GM19043 (cell line): ENCODE results near the gene NUP210L.
"Not testable (repeated sequence)": the region's sequence is repeated elsewhere in the genome, so short reads cannot be mapped to it uniquely, and the experiment has no call there.

Experiments
- ATAC-seq: cut with Tn5 transposase; IDR thresholded peaks from one replicate; pipeline ENCODE4 v1.9.1; 2021; ENCODE audit warnings: low read depth; ENCODE audit not compliant: unreplicated experiment

NUP210L gene

DNA sequence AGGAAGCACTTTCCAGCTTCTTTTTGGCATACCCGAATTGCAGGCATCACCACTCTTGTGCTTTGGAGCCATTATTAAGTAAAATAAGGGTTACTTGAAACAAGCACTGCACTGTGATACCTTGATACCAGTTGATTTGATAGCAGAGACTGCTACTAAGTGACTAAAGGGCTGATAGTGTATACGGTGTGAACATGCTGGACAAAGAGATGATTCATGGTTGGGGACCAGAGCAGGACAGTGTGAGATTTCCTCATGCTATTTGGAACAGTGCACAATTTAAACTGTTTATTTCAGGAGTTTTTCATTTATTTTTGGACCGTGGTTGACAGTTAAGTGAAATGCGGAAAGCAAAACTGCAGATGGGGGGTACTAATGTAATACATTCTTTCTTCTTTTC is 154.5 kb downstream of the NUP210L start:
- no peak for ATAC-seq

DNA sequence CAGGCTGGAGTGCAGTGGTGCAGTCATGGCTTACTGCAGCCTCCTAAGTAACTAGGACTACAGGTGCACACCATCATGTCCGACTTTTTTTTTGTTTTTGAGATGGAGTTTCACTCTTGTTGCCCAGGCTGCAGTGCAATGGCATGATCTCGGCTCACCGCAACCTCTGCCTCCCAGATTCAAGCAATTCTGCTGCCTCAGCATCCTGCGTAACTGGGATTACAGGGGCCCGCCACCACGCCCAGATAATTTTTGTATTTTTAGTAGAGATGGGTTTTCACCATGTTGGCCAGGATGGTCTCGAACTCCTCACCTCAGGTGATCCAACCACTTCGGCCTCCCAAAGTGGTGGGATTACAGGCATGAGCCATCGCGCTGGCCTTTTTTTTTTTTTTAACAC is 158.0 kb downstream of the NUP210L start:
- ATAC-seq: not testable (repeated sequence)

DNA sequence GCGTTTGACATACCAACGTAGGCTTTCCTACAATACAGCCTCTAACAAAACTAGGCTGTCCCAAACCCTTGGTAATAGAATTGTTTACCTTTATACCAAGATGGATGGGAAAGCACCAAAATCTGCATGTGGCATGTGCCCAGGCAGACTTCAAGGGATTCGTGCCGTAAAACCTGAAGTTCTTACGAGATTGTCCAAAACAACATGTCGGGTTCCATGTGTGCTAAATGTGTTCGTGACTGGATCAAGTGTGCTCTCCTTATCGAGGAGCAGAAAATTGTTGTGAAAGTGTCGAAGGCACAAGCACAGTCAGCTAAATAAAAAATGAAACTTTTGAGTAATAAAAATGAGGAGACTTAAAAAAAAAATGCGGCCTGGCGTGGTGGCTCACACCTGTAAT is 159.2 kb downstream of the NUP210L start:
- ATAC-seq: no peak

DNA sequence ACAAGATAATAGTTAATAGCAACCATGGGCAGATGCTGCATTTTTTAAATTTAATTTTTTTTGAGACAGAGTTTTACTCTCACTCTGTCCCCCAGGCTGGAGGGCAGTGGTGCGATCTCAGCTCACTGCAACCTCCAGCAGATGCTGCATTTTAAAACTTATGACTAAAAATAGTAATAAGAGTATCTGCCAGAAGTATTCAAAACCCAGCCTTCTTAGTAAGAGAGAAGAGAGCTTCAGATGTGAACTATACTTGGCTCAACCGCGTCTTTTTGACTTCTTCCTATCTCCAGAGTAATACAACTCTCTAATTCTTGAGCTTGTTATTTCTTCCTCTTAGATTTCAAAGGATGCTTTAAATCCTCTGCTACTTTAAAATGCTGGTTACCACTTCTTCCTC is 159.7 kb downstream of the NUP210L start:
- ATAC-seq: no peak

DNA sequence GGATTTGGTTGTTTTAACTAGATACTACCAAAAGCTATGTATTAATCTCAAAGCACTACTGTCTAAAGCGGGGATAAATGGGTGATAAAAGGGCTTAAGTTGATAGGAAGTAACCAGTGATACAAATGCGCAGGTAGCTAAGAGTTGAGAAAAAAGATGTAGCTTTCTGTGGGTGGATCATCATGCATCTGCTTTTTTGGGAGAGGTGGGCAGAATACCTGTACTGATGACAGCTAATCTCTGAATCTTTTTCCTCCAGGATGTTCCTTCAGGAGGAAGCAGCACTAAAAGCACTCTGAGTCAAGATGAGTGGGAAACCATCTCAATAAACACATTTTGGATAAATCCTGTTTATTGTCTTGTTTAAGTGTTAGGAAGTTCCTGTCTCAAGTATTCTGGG is 163.1 kb downstream of the NUP210L start:
- no peak for ATAC-seq

DNA sequence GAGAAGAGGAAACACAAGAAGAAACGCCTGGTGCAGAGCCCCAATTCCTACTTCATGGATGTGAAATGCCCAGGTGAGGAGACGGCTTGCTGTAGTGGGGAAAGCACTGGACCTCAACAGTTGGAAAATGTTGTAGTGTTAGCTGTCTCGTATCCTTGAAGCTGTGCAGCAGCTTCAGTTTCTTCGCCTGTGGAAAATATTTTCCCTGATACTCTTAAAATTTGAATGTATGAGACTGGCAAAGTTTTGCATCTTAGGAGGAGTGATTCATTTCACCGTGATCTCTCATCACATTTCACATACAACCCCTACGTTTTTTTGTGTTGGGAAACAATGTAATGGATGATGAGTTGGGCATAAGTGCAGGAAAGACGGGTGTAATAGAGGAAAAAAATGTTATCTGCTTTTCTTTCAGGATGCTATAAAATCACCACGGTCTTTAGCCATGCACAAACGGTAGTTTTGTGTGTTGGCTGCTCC is 163.7 kb downstream of the NUP210L start:
- ATAC-seq: no peak

DNA sequence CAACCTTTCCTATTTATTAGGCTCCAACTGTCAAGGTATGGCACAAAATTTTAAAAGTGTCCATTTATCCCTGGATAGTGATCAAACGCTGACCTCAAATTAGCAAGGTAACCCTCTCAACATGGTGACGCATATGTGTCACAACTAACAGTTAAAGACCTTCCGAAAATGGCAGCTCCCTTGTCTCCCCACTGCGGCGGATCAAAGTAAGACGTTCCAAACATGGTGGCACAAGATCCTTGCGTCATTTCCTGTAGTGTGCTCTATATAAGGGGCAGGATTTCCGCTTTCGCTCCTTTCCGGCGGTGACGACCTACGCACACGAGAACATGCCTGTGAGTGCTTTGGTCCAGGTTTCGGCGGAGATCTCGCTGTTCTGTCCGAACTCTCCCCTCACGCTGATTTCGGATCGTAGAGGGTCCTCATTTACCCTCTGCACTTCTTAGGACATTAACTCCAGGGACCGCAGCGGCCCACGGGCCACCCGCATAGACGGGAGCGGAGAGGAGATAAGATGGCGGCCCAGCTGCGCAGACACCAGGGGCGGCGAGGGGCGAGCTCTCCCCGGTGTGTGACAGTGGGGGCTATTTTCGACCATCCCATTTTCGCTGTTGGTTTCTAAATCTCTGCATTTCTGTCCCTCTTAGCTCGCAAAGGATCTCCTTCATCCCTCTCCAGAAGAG is 164.3 kb downstream of the NUP210L start, which contains the start of gene RPS27:
TSS of gene RPS27 (plus strand) at position 295 of the 683 bp plus-strand sequence. CDS start at position 330, 35 bp downstream.
- peak; percentile 55 for ATAC-seq

DNA sequence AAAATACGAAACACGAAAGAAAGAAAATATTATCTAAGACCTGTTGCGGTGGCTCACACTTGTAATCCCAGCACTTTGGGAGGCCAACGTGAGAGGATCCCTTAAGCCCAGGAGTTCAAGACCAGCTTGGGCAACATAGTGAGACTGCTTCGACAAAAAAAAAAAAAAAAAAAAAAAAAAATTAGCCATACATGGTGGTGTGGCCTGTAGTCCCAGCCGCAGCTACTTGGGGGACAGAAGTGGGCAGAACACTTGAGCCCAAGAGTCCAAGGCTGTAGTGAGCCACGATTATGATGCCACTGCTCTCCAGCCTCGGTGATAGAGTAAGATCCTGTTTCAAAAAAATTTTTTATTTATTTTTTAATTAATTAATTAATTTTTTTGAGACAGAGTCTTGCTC is 167.3 kb downstream of the NUP210L start:
- ATAC-seq: no peak

DNA sequence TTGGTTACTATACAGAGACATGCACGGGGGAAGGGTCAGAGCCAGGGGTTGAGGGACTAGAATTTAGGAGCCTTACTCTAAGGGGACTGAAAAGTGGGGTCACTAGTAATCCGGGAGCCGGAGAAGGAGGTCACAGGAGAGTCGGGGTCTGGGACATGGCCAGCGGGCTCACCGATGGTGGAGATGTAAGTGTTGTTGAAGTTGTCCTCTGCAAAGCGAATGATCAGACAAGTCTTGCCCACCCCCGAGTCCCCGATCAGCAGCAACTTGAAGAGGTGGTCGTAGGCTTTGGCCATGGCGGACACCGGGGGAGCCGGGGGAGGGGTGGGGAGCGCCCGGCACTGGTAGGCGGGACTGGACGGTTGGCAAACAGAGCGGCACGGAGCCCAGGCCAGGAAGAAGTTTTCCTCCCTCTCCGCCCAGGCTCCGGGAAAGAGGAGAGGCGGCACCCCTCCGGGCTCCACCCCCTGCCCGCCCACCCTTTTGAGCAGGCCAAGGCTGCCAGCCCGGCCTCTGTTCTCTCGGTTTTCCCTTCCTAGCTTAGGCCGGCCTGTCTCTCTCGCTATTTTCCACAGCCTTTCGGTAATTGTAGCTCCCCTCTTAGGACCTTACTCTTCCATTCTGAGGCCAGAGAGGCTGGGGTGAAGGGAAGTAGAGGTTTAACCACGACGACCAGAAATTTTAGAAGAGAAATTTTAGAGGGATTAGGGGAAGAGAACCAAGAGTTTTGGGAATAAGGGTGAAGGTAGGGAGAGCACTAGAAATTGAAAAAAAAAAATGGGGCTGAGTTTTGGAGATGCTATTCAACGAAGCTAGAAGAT is 168.7 kb downstream of the NUP210L start, which contains the start of gene RAB13:
TSS of gene RAB13 (minus strand) at position 399 of the 821 bp plus-strand sequence. CDS start at position 296, 103 bp downstream.
- ATAC-seq: no peak

DNA sequence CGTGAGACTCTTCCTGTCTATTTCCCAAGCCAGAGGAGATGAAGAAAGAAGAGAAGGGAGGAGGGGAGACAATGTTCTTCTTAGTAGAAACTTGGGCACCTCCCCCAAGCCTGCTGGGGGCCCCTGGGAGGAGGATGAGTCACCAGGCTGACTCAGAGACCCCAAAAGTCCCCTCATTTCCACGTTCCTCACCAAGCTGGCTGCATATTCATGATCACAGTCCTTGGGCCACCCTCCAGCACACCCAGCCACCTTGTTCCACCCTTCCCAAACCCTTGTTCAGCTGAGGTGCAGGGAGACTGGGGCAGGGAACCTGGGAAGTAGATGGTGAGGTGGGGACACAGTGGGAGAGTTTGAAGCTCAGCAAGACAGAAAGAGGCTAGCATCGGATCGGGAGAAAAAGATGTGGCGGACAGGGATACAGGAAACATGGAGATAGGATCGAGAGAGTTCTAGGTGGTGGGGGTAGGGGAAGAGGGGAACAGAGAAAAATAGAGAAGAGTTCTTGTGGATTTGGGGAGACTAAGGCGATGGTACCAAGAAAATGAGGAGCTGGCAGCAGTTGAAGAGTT is 169.4 kb downstream of the NUP210L start:
- no peak for ATAC-seq

DNA sequence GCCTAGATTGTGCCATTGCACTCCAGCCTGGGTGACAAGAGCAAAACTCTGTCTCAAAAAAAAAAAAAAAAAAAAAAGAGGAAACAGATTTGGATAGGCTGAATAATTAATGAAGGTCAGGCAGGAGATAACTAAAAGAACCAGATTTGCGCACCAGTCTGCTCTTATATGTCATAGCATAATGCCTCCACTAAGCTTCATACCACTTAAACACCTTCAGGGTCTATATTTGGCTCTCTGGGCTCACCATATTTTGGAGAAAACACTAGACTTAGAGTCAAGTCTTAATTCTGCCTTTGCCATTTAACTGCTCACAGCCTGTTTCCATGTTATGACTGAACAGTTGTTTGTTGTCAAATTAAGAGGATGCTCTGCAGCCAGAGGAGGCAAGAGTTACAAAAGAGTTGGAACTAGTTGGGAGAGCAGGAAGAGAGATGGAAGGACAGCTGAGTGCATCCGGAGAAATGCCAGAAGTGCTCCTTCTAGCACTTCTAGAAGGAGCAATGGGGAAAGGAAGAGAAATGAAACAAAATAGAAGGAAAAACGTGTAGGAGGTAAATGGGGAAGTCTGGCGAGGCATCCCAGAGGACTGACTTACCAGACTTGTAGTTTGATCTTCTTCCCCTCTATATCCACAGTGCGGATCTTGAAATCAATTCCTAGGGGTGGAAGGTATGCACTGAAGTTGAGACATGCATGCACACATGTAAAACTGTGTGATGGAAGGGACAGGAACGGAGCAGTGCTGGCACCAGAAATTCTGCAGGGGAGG is 170.6 kb downstream of the NUP210L start:
- ATAC-seq: no peak

DNA sequence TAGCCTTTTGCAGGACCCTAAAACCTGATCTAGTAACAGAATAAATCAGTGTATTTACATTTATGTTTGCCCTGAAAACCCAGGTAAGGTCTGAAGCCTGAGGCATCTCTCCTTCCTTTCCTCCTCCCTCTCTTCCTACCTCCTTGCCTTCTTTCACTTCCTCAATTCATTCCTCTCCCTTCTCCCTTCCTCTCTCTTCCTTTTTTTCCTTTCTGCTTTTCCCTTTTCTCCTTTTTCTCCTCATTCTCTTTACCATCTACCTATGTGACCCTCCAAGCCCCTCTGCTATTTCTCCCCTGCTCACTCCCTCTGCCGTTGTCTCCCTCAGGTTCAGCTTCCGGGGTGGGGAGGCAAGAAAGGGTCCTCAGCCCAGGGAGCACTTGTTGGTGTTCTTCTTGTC is 173.1 kb downstream of the NUP210L start:
- not testable (repeated sequence) for ATAC-seq

DNA sequence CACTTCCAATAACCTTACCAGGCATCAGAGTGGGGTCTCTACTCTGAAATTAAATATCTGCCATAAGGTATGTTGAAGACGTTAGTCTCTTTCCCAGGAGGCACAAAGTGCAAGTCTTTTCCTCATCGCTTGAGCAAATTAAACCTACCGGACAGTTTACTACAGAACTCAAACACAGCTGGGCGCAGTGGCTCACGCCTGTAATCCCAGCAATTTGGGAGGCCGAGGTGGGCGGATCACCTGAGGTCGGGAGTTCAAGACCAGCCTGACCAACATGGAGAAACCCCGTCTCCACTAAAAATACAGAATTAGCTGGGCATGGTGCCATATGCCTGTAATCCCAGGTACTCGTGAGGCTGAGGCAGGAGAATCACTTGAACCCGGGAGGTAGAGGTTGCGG is 175.8 kb downstream of the NUP210L start:
- ATAC-seq: not testable (repeated sequence)

DNA sequence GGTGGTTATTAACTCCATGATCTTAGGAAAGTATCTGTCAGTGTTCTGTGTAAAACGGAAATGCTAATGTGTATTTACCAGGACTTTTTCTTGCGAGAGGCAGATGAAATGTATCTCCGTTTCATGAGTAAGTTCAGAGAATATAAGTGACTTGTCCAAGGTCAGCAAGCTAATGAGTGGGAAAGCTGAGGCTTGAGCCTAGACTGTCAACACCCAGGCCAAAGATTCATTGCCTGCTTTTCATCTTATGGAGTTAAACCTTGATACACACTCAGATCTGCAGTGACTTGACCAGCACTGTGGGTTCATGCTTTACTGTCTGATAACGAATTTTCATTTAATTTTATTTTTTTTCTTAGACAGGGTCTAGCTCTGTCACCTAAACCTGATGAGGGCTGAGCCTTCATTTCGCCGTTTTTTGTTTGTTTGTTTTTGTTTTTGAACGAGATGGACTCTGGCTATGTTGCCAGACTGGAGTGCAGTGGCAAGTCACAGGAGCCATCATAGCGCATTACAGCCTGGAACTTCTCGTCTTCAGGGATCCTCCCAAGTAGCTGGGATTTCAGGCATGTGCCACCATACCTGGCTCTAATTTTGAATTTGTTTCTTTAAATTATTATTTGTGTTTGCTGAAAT is 176.5 kb downstream of the NUP210L start:
- no peak for ATAC-seq

DNA sequence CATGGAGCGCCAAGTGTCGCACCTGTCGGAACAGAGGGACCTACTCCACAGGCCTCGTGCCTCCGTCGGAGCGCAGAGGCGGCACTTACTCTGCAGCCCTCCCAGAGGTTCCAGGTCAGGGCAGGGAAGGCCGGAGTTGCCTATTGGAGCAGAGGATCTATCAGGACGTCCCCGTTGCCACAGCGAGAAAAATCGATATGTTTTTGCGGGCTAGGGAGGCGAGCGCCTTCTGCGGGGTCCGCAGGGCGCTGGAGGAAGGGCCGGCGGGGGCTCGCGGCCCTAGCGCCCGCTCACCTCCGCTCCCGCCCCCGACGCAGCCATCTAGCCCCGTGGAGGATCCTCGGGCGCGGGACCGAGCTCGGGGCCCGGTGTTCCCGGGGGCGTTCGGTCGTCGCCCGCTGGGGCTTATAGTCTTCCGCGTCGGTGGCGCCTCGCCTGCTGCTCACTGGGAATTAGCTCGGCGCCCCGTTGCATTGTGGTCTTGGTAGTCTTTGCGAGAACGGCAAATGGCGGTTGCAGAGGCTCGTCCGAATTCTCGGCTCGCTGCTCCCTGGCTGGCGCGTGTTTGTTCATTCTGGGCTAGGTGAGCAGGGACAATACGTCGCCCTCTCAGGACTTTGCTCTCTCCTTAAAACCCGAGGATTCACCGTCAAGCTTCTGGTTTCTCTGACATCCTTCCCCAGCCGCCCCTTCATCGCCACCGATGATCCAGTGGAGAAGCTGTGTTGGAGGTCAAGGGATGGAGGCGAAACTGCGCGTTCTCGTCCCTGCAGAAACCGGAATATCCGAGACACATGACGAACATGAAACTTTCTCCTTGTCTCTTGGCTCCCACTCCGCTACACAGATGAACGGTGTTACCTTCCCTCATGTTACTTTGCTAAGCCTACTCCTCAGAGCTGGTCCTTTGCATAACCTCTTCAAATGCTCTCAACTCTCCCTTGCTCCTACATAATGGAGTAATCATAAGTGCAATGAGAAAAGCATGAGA is 177.3 kb downstream of the NUP210L start, which contains the start of gene JTB:
TSS of gene JTB (minus strand) at position 425 of the 991 bp plus-strand sequence. CDS start at position 3, 422 bp downstream.
- no peak for ATAC-seq

DNA sequence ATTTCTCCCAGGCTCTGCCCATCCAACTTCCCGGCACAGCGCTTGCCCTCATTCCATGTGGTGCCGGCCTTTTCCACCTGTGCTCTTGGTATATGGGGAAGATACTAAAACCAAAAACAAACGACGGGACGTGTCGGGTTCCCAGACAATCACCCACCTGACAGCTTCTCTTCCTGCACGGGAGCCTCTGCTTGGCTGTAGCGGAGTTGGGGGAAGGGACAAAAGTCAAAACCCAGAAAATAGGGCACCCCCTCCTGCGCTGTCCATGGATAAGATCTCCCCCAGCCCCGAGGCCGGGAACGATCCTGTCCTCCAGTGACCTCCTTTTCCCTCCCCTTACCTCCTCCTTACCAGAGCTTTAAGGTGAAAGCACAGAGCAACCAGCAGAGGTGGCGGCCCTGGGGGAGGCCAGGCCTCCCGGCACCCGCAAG is 178.0 kb downstream of the NUP210L start:
- ATAC-seq: no peak

DNA sequence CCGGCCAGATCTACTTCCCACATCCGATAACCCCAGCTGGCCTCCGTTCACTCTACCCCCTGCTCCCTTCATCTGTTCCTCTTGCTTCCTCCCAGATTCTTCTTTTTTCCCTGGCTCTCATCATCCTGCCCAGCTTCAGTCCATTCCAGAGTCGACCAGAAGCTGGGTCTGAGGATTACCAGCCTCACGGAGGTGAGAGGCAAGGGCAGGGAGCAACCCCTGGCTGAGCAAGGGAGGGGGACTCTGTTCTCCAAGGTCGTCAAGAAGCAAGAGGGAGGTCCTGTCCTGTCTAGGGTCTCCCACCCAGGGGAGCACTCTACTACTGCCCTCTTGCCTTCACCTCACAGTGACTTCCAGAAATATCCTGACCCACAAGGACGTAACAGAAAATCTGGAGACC is 181.3 kb downstream of the NUP210L start:
- no peak for ATAC-seq

DNA sequence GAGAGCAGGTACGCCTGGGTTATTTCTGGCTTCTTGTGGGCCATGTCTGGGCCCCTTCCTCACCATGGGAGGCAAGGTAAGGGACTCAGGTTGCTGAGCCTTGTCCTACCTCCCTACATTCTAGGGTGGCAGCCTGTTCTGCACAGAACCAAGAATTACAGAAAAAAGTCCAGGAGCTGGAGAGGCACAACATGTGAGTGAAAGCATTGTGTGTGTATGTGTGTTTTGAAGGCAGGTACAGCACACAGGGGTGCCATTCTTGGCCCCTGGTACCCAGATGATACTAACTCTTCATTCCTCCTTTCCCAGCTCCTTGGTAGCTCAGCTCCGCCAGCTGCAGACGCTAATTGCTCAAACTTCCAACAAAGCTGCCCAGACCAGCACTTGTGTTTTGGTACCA is 181.8 kb downstream of the NUP210L start:
- no peak for ATAC-seq

DNA sequence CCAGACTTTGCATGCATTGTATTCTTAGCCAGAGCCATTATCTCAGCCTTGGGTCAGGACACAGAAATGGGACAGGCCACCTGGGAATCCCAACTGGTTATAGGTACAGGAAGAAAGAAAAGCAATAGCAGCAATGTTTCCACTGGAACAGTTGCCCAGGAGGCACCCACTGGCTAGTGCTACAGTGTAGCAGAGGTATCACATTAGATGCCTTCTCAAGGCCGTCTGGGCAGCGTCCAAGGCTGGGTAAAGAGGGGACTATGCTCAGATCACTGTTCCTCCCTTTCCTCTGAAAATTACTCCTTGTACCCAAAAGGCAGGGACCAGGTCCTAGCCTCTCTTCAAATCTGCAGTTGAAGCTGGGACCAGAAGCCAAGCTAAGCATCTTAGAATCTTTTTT is 184.5 kb downstream of the NUP210L start:
- no peak for ATAC-seq
